Right renal cortex interstitium (tissue), 3 donors: Measurements from ENCODE around the gene PRXL2B. TPM values are rescaled to one million over a fixed set of nuclear protein-coding genes. Genes with fewer than 3 reads are reported as not detected.
"Not testable (repeated sequence)": the region's sequence is repeated elsewhere in the genome, so short reads cannot be mapped to it uniquely, and the experiment has no call there.

Source experiments
- DNase-seq, 3 donors: peaks; one replicate each; pipeline ENCODE4 v3.0.0-alpha.2; 2013; ENCODE audit warnings: low read depth in 3 of 3, low spot score in 2 of 3
- polyA plus RNA-seq, 3 donors: library from polyadenylated mRNA; unstranded; fragments of 120-200 nt; gene quantifications; one replicate each; pipeline ENCODE4 v1.2.1, GENCODE V29; 2013; ENCODE audit not compliant: insufficient read length in 3 of 3

PRXL2B gene
- polyA plus RNA-seq, 3 donors: 33.1 to 41.6 (median 39.1) TPM

DNA sequence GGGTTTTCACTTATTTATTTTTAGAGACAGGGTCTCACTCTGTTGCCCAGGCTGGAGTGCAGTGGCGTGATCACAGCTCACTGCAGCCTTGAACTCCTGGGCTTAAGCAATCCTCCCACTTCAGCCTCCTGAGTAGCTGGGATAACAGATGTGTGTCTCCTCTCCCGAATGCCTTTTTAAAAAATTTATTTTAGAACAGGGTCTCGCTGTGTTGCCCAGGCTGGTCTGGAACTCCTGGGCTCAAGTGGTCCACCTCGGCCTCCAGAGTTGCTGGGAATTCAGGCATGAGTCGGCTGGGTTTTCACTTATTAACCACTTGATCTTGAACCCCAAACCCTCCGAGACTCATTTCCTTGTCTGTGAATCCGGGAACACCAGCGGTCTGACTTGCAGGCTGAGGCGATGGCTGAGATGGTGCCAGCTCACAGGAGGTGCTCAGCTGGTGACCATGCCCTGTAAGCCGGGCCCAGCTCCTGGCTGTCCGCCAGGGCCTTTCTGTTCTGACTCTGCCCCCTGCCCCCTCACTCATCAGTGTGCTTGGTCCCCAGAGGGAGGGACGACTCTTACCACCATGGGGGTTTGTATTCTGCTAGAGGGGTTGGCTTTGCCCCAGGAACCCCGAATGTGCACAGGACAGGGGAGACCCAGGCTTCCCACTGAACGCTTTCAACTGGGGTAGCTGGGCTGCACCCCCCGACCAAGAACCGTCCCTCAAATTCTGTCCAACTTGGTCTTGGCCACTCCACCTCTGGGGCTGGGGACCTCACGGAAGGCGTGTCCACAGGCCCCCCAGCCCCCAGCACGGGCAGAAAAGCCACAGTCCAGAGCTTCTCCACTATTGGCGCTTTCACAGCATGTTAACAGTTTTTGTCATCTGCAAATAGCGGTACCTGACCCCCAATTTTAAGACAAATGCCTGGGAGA, 23.7 kb downstream of the PRXL2B start:
- no peak for DNase-seq

DNA sequence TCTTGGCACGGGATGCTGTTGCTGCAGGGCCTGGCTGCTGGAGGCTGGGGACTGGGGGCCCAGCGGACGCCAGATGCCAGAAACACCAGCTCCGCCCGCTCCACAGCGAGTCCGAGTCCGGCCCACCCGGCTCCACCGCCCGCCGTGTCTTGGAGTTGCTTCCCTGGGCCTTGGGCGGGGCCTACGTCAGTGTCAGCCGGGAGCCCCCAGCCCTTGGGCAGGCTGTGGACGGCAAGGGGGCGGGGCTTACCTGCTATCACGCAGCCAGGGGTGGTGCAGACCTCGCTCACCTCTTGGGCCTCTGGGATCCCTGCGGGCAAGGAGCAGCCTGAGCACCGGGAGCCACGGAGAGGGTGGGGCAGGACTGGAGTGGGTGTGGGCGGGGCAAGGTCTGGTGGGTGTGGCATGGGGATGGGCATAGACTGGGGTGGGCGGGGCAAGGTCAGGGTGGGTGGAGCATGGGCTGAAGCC, 24.5 kb downstream of the PRXL2B start:
- DNase-seq: no peak

DNA sequence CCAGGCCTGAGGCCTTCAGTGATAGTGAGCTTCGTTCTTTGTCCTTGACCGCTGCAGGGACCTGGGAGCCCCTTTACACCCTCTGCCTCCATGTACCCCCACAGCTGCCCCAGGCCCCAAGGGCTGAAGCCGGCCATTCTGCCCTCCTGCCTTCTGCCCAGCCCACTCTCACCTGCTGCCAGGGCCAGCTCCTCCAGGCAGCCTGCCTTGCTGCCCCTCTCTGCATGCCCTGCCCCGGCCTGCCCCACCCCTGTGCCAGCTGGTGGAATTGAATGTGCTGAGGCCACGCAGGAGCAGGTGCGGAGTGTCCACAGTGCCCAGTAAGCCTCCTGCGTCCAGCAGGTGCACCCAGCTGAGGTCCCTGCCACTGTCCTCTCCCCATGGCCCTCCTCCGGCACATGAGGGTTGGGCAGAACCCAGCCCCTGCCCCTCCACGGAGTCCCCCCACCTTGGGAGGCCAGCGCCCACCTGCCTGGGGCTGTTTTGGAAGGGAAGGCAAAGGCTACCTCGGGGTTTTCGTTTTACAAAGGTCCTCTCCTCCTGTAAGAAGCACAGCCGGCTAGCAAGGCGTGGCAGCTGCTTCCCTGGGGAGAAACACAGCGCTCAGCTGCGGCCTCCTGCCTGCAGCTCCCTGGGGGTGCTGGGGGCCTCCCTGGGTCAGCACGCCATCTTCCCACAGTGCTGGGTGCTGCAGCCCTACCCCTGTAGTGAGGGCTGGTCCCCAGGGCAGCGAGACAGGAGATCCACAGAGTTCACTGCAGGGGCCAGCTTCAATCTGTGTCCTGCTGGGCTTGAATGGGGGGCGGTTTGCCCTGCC, 25.3 kb downstream of the PRXL2B start:
- DNase-seq: no peak

DNA sequence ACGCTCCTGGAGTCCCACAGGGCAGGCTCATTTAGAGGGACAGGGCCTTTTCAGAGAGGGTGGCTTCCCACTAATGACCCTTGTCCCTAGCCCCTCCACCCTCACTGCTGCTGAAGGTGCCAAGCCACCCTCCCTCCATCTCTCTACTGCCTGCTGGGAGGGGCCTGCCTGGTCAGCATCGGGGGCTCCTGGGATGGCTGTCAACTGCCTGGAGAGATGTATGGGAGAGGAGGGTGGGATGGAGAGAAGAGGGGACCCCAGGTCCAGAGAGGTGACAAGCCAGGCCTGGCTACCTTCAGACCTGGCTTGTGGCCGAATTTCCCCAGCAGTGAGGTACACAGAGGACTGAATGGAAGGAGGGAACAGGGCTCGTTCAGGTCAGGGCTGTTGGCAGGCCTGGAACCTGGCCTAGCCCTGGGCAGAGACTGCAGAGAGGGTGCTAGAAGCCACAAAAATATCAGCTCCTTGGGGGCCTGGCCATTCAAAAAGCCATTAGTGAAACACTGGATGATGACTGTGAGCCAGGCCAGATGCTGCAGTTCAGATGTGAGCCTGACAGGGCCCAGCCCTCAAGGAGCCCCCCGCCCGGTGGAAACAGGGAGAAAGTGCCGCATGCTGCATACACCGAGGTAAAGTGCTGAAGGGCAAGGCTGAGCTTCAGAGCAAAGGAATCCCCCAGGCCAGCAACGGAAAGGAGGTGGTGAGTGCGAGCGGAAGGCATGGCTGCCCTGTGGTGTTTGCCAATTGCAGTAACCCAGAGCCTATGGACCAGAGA, 26.2 kb downstream of the PRXL2B start:
- no peak for DNase-seq

DNA sequence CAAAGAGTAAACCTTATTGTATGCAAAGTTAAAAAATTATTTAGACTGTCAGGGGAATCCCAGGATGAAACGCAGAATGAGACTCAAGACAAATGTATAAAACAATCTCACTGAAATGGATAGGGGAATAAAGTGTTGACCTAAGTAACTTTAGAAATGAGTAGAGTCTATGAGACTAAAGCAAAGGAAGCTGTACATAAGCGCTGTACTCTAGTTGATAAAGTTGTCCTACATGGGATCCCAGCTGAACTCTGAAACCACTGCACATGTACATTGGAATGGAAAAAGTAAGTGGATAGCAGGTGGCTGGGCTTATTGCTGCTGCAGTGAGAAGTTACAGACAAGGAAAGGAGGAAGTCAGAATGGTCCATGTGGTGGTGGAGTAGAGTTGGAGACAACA, 27.6 kb downstream of the PRXL2B start:
- DNase-seq: no peak

DNA sequence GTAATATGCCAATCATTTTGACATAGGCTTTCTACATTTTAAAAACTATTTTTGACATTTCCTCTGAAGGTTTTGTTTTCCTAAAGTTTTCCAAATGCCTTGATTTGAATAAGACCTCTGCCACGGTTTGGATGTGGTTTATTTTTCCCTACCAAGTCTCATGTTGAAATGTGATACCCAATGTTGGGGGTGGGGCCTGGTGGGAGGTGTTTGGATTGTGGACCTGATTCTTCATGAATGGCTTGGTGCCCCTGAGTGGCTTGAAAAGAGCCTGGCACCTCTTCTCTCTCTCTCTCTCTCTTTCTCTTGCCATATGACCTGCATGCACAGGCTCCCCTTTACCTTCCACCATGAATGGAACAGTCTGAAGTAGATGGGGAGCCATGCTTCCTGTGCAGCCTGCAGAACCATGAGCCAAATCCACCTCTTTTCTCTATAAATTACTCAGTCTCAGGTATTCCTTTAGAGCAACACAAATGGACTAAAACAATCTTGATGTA, 31.4 kb downstream of the PRXL2B start:
- DNase-seq: peak in 1 of 3 donors; percentile 18

DNA sequence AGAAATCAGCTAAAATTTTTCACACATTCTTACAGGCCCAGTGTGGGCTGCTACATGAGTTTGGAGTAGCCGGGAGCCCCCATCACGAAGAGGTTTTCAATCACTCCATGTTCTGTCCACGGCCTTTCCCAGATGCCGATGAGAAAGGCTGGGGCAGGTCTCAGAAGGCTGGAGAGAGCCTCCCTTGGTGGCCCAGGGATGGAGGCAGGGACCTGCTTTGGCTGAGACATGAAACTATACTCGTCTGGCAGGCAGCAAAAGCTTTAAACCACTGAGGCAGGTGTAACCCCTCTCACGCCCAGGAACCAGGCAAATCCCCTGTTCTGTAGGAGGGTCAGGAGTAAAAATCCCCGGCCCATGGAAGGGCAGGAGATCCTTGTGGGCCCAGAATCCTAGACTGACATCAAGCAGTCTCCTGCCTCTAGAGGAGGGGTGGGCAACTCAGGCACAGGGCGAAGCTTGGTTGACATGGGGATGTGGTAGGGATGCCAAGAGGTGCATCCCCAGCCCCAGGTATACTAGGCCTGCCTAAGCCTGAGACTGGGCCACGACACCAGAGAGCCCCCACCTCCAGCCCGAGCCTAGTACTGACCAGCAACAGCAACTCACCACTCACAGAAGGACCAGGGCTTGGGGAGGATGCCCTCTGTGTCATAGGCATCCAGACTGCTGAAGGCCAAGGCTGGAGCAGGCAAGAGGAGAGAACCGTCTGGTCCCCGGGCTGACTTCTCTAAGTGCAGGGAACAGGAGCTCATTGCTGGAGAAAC, 37.2 kb downstream of the PRXL2B start:
- no peak for DNase-seq

DNA sequence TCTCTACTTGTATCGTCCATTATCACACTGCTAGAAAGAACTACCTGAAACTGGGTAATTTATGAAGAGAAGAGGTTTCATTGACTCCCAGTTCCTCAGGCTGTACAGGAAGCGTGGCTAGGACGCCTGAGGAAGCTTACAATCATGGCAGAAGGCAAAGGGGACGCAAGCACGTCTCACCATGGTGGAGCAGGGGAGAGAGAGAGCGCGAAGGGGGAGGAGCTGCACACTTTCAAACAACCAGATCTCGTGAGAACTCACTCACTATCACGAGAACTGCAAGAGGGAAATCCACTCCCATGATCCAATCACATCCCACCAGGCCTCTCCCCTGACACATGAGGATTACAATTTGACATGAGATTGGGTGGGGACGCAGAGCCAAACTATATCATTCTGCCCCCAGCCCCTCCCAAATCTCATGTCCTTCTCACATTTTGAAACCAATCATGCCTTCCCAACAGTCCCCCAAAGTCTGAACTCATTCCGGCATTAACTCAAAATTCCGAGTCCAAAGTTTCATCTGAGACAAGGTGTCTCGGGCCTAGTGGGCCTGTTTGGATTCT, 38.2 kb downstream of the PRXL2B start:
- no peak for DNase-seq

DNA sequence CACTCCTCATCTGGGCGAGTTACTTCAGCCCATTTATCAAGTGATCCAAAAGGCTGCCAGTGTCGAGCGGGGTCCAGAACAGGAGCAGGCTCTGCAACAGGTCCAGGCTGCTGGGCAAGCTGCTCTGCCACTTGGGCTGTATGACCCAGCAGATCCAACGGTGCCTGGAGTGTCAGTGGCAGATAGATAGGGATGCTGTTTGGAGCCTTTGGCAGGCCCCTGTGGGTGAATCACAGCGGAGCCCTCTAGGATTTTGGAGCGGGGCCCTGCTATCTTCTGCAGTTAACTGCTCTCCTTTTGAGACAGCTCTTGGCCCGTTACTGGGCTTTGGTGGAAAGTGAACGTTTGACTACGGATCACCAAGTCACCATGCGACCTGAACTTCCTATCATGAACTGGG, 38.7 kb downstream of the PRXL2B start:
- no peak for DNase-seq

DNA sequence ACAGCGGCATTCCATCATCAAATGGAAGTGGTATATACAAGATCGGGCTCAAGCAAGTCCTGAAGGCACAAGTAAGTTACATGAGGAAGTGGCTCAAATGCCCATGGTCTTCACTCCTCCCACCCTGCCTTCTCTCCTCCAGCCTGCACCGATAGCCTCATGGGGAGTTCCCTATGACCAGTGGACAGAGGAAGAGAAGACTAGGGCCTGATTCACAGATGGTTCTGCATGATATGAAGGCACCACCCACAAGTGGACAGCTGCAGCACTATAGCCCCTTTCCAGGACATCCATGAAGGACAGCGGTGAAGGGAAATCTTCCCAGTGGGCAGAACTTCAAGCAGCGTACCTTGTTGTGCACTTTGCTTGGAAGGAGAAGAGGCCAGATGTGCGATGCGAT, 39.2 kb downstream of the PRXL2B start:
- DNase-seq: not testable (repeated sequence)

DNA sequence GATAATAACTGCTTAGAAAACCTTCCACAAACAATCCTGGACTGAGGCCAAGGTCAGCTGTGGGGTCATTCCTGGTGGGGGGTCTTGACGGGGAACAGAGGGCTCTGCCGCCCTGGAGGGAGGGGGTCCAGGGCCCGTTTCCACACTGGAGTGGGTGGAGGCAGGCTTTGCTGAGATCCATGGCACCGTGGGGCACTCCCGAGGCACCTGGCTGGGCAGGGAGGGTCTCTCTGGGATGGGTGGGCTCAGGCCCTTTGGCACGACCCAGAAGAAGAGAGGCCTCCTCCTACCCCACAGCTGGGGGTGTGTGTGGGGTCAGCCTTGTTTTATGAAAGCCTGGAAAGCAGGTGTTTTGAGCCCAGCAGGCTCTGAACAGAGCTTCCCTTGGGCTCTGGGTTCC, 41.2 kb downstream of the PRXL2B start:
- DNase-seq: no peak

DNA sequence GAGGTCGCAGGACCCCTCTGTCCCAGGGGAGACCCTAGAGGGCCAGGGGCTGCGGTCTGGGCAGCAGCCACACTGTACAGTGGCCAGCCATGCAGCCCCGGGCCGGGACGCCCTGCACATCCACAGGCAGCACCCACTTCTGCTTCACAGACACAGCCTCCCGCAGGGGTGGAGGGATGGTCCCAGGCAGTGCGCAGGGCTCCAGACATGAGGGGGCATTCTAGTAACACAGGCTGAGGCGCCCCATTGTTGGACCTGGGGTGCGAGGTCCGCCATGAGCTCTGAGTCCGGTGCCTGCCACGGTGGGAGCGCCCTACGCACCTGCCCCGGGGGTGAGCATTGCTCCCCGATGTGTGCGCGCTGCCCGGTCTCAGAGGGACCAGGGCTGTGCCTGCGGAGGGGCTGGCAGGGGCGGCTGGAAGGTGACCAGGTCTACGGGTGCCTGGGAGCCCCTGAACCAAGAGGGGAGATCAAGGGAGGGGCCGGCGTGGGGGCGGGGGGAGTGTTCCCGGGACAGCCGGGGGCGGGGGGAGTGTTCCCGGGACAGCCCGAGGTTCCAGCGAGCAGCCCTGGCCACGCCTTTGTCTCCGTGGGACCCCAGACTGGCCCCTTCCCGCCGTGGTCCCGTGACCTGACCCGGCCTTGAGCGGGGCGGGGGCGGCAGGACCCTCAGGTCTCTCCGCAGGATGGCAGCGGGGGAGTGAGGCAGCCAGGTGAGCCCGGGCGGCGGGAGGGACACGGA, 41.8 kb downstream of the PRXL2B start:
- DNase-seq: no peak

DNA sequence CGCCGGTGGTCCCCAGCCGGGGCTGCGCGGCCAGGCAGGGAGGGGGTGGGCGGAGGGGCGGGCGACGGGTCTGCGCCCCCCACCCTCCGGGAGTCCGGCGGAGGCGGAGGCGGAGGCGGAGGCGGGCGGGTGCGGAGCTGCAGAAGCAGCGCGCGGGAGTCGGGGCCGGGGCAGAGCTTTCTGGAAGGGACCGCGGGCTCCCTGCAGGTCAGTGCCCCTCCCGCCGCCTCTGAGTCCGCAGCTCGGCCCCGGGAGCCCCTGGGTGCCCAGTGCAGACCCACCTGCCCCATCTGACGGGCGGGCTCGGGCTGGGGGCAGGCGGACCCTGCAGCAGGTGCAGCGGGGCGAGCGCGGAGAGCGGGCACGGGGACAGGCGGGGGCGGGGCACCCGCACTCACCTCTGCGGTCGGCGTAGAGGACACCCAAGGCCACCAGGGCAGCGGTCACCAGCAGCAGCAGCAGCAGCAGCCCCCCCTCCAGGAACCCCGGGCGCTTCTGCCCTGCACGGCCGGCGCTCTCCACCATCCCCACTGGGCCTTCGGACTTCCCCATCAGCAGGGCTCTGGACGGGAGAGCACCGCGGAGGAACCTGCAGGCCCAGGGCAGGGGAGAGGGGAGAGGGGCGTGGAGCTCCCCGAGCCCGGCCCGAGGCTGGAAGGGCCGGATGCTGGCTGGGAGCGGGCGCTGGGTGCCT, 42.5 kb downstream of the PRXL2B start:
- DNase-seq: no peak

DNA sequence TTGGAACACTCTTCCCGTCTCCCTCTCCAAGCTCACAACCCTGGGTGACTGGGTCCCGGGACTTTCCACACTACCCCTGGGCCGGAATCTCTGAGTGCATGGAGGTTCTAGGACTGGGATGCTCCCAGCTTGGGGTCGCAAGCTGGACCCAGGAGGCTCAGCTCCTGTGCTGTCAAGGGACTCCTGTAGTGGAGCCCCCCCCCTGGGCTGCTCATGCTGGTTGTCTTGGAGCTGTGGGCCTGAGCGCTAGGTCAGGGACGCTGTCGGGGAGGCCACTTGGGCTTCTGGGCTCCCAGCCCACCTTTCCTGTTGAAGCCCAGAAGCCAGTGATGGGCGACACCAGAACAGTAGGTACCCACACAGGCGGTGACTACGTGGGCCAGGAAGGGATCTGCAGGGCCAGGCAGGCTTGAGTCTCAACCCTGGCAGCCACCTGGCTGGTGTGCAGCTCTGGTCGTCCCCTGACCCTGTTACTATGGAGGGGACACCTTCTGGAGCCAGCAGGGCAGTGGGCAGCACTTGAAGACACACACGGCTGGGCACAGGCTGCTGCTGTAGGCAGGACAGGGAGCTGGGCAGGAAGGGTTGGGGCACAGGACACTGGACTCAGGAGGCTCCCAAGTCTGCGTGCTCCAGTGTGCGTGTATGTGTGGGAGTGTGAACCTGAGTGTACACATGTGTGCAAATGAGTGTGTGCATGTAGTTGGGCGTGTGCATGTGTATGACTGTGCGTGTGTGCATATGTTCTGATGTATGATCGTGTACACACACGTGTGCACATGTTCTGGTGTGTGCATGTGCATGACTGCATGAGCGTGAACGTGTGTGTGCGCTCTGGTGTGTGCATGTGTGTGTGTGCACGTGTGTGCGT, 43.3 kb downstream of the PRXL2B start:
- no peak for DNase-seq

DNA sequence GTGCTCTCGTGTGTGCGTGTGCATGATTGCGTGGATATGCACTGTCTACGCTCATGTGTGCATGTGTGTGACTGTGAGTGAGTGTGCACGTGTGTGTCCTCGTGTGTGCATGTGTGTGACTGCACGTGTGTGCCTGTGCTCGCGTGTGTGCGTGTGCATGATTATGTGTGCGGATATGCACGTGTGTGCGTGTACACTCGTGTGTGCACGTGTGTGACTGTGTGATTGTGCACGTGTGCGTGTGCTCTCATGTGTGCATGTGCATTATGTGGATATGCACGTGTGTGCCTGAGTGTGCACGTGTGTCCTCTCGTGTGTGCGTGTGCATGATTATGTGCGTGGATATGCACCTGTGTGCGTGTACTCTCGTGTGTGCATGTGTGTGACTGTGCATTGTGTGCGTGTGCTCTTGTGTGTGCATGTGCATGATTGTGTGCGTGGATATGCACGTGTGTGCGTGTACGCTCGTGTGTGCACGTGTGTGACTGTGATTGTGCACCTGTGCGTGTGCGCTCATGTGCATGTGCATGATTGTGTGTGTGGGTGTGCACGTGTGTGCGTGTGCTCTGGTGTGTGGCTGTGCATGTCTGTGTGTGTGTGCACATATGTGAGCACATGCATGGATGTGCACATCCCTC, 44.0 kb downstream of the PRXL2B start:
- no peak for DNase-seq

DNA sequence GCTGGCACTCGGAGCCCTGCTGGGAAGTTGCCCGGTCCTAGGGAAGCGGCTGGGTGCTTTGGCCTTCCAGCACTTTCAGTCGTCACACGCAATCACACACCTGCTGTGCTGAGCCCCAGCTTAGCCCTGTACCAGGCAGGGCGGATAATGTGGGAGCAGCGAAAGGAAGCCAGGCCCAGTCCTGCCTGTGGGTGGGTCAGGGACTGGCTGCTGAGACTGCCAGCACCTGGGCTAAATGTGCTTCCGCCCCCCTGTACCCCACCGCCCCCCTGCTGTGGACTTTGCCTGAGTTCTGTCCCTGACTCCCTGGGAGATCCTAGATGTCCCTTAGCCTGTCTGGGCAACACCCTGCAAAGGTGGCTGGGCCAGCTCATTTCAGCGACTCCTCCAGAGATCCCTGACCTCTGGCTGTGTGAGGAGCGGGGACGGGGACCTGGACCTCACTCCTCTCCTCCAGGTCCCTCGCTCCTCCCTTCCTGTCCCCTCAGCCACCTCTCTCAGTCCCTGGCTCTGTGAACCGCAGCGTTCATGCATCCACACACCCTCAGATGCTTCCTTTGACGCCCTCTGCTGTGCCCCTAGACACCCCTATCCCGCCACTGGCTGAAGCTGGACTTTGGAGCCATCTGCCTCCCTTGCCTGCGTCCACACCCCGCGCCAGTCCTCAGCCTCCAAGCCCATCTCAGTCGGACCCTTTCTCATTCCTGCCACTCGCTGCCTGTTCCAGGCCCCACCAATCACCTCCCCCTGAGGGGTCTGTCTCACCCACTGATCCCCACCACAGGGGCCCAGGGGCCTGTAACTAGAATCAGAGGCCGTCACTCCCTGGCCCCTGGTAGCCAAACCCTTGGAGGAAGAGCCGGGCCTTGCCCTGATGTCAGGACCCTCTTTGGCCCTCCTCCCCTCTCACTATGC, 44.8 kb downstream of the PRXL2B start:
- DNase-seq: no peak
